Measurements from ENCODE around the gene APOA4. TPM values are rescaled to one million over a fixed set of nuclear protein-coding genes. Genes with fewer than 3 reads are reported as not detected.

APOA4 gene
- polyA plus RNA-seq, 2 of the 4 experiments (the other 2 are of a cell fraction), result not detected

DNA sequence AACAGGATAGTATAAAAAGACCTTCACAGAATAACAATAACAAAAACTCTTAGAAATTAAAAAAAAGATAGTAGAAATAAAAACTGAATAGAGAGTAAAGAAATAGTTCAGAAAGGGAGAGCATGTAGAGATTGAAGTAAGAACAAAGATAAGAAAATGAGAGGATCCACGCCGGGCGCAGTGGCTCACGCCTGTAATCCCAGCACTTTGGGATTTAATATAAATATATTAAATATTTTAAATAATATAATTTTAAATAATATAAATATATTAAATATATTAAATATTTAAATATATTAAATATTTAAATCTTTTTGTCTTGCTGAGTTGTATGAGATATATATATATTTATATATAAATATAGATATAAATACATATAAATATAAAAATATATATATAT lies 11.0 kb downstream of the APOA4 start (continued):
- TF ChIP-seq, protein P1, sequence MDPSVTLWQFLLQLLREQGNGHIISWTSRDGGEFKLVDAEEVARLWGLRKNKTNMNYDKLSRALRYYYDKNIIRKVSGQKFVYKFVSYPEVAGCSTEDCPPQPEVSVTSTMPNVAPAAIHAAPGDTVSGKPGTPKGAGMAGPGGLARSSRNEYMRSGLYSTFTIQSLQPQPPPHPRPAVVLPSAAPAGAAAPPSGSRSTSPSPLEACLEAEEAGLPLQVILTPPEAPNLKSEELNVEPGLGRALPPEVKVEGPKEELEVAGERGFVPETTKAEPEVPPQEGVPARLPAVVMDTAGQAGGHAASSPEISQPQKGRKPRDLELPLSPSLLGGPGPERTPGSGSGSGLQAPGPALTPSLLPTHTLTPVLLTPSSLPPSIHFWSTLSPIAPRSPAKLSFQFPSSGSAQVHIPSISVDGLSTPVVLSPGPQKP (IDR thresholded peaks at IDR 0.05; ENCODE audit: low read depth, low read length), result no peak
- TF ChIP-seq TP53 (CRISPR knock-in tag; IDR thresholded peaks at IDR 0.05), result no peak
- TF ChIP-seq POLR2AphosphoS2 (conservative IDR thresholded peaks at IDR 0.05; ENCODE audit: low read length), result no peak
- TF ChIP-seq CBX2 (IDR thresholded peaks at IDR 0.05; ENCODE audit: borderline replicate concordance, low read depth), result no peak
- no peak for TF ChIP-seq JUN (IDR thresholded peaks at IDR 0.05)
- TF ChIP-seq, protein P2, sequence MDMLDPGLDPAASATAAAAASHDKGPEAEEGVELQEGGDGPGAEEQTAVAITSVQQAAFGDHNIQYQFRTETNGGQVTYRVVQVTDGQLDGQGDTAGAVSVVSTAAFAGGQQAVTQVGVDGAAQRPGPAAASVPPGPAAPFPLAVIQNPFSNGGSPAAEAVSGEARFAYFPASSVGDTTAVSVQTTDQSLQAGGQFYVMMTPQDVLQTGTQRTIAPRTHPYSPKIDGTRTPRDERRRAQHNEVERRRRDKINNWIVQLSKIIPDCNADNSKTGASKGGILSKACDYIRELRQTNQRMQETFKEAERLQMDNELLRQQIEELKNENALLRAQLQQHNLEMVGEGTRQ (IDR thresholded peaks at IDR 0.05), result no peak
- no peak for TF ChIP-seq EHF (CRISPR knock-in tag; IDR thresholded peaks at IDR 0.05)

DNA sequence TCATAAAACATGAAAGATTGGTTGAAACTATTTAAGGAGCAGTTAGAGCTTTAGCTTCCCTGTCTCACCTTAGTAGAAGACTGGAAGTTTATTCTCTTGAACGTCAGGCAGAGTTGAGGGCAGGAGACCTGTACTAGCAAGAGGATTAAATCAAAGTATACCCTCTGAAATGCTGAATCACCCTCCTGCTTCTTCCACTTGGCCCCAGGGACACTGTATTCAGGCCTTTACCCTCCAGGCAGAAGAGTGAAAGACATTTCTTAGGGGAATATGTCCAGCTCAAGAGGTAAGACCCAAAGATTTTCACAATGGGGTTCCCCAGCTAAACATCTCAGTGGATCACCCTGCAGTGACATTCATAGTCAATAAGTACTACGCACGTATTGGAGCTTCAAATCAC lies 11.9 kb downstream of the APOA4 start:
- WGBS (ENCODE audit: missing lambda C conversion rate), result 81% methylated on average over 3 of the region's 3 CpGs
- POLR2A ChIA-PET, result no interaction called here
- TF ChIP-seq JUN (IDR thresholded peaks at IDR 0.05), result no peak
- TF ChIP-seq, protein P3, sequence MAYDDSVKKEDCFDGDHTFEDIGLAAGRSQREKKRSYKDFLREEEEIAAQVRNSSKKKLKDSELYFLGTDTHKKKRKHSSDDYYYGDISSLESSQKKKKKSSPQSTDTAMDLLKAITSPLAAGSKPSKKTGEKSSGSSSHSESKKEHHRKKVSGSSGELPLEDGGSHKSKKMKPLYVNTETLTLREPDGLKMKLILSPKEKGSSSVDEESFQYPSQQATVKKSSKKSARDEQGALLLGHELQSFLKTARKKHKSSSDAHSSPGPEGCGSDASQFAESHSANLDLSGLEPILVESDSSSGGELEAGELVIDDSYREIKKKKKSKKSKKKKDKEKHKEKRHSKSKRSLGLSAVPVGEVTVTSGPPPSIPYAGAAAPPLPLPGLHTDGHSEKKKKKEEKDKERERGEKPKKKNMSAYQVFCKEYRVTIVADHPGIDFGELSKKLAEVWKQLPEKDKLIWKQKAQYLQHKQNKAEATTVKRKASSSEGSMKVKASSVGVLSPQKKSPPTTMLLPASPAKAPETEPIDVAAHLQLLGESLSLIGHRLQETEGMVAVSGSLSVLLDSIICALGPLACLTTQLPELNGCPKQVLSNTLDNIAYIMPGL (CRISPR knock-in tag; IDR thresholded peaks at IDR 0.05; ENCODE audit: borderline replicate concordance), result no peak
- TF ChIP-seq, protein P4, sequence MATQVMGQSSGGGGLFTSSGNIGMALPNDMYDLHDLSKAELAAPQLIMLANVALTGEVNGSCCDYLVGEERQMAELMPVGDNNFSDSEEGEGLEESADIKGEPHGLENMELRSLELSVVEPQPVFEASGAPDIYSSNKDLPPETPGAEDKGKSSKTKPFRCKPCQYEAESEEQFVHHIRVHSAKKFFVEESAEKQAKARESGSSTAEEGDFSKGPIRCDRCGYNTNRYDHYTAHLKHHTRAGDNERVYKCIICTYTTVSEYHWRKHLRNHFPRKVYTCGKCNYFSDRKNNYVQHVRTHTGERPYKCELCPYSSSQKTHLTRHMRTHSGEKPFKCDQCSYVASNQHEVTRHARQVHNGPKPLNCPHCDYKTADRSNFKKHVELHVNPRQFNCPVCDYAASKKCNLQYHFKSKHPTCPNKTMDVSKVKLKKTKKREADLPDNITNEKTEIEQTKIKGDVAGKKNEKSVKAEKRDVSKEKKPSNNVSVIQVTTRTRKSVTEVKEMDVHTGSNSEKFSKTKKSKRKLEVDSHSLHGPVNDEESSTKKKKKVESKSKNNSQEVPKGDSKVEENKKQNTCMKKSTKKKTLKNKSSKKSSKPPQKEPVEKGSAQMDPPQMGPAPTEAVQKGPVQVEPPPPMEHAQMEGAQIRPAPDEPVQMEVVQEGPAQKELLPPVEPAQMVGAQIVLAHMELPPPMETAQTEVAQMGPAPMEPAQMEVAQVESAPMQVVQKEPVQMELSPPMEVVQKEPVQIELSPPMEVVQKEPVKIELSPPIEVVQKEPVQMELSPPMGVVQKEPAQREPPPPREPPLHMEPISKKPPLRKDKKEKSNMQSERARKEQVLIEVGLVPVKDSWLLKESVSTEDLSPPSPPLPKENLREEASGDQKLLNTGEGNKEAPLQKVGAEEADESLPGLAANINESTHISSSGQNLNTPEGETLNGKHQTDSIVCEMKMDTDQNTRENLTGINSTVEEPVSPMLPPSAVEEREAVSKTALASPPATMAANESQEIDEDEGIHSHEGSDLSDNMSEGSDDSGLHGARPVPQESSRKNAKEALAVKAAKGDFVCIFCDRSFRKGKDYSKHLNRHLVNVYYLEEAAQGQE (IDR thresholded peaks at IDR 0.05), result no peak
- TF ChIP-seq POLR2A (IDR thresholded peaks at IDR 0.05; ENCODE audit: low read length), result no peak
- ATAC-seq, result no peak
- Histone ChIP-seq H3K27ac (no peak overlapping the region), H3K9me3 (no peaks in the 10 kb centered on the region), H3K4me3 (no peak overlapping the region), H3K4me1 (peaks cover 7% of the 10 kb centered on the region; the same call in 1 of the 3 replicates), H3K4me2 (no peak overlapping the region)
- CTCF ChIA-PET, result interaction anchor here (2.6 kb wide), 1 partner anchor 20 kb away, joined by 11 read pairs; the partner anchor contains the start of gene APOA5
- FAIRE-seq, result no peak
- no peak for DNase-seq (ENCODE audit: low read depth in 1 of 2, low spot score in 1 of 2)

DNA sequence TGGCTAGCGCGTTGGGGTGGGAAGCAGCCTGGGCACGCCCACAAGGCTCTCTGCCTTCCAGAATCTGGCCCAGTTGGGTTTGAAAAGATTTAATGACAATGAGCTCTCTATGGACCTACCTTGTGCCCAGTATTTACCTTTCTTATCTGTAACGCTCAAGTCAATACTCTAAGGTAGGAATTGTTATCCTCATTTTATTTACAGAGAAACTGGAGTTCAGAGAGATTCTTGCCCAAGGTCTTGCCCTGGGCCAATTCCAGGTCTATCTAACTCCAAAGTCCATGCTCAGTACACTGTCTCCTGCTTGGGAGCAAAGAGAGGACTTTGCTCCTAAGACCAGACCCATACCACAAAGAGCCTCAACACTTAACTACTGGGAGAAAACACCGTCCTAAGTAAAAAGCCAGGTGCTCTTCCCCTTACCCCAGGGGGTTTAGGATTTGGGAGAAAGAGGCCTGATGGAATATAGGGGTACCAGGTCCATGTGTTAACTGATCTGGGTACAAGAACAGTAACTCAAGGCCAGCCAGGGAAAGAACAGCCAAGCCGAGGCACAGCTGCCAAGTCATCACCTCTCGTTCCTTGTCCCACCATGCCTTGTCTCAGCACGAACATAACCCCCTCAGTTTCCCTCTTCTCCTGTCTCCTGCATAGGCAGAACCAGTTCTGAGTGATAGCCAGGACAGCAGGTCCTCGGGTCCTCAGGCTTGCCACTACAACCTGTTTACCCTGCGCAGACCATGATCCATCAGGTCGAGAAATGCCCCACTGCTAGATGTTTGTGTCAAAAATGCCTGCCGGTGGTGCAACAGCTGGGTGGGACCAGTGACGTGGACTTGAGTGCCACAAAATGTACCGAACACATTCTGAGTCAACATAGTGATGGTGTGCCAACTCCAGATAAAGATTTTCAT lies 14.6 kb downstream of the APOA4 start:
- CTCF ChIA-PET, result interaction anchor here (0.6 to 1.5 kb wide), 3 partner anchors 15 to 297 kb away, joined by 3 to 5 read pairs (median 5); partner anchors contain the start of gene APOA5
- FAIRE-seq, result no peak
- TF ChIP-seq HEYL (CRISPR knock-in tag; IDR thresholded peaks at IDR 0.05) (no peak), RCOR1 (IDR thresholded peaks at IDR 0.05; ENCODE audit: low read depth, low read length) (no peak), MAFK (IDR thresholded peaks at IDR 0.05; ENCODE audit: partially characterized antibody) (no peak), RFX5 (IDR thresholded peaks at IDR 0.05) (no peak), ZFP36 (IDR thresholded peaks at IDR 0.05; ENCODE audit: borderline replicate concordance, partially characterized antibody) (no peak), ZC3H11A (IDR thresholded peaks at IDR 0.05) (no peak), CHD2 (IDR thresholded peaks at IDR 0.05; ENCODE audit: low read length, partially characterized antibody) (no peak), TP53 (CRISPR knock-in tag; IDR thresholded peaks at IDR 0.05) (no peak), GATA3 (IDR thresholded peaks at IDR 0.05; ENCODE audit: borderline replicate concordance) (no peak), ESRRA (IDR thresholded peaks at IDR 0.05; ENCODE audit: borderline replicate concordance, low read length) (no peak), CBX8 (IDR thresholded peaks at IDR 0.05) (no peak)
- TF ChIP-seq, protein P5, sequence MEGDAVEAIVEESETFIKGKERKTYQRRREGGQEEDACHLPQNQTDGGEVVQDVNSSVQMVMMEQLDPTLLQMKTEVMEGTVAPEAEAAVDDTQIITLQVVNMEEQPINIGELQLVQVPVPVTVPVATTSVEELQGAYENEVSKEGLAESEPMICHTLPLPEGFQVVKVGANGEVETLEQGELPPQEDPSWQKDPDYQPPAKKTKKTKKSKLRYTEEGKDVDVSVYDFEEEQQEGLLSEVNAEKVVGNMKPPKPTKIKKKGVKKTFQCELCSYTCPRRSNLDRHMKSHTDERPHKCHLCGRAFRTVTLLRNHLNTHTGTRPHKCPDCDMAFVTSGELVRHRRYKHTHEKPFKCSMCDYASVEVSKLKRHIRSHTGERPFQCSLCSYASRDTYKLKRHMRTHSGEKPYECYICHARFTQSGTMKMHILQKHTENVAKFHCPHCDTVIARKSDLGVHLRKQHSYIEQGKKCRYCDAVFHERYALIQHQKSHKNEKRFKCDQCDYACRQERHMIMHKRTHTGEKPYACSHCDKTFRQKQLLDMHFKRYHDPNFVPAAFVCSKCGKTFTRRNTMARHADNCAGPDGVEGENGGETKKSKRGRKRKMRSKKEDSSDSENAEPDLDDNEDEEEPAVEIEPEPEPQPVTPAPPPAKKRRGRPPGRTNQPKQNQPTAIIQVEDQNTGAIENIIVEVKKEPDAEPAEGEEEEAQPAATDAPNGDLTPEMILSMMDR (IDR thresholded peaks at IDR 0.05), result no peak
- TF ChIP-seq, protein P6, sequence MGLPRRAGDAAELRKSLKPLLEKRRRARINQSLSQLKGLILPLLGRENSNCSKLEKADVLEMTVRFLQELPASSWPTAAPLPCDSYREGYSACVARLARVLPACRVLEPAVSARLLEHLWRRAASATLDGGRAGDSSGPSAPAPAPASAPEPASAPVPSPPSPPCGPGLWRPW (IDR thresholded peaks at IDR 0.05), result no peak
- TF ChIP-seq, protein P7, sequence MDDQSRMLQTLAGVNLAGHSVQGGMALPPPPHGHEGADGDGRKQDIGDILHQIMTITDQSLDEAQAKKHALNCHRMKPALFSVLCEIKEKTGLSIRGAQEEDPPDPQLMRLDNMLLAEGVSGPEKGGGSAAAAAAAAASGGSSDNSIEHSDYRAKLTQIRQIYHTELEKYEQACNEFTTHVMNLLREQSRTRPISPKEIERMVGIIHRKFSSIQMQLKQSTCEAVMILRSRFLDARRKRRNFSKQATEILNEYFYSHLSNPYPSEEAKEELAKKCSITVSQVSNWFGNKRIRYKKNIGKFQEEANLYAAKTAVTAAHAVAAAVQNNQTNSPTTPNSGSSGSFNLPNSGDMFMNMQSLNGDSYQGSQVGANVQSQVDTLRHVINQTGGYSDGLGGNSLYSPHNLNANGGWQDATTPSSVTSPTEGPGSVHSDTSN (IDR thresholded peaks at IDR 0.05), result no peak

More for the DNA sequence above, 14.6 kb downstream of the APOA4 start:
- no peak for ATAC-seq
- H3K4me3 ChIP-seq, result no peak overlapping the region
- peak overlapping the region in 1 of 2 experiments; percentile 45; a peak in 1 of 6 replicates for H3K27ac ChIP-seq
- WGBS (ENCODE audit: missing lambda C conversion rate), result 48% methylated on average over 13 of the region's 14 CpGs
- POLR2A ChIA-PET, result no interaction called here
- H3K4me1 ChIP-seq, result peaks cover 7% of the 10 kb centered on the region; the same call in 1 of the 3 replicates
- peak overlapping the region; percentile 34; the same call in 2 of the 3 replicates for H3K4me2 ChIP-seq
- DNase-seq (ENCODE audit: low read depth in 1 of 2, low spot score in 1 of 2), result no peak
- H3K9me3 ChIP-seq, result no peaks in the 10 kb centered on the region
